Pericardium fibroblast (primary cell): ENCODE data around the gene ROR1. TPM values are rescaled to one million over a fixed set of nuclear protein-coding genes. Genes with fewer than 3 reads are reported as not detected.

Source experiments
- total RNA-seq: library from RNA; depleted of rRNA; stranded (reverse); fragments of >200 nt; gene quantifications from 2 replicates; pipeline ENCODE4 v1.2.3, GENCODE V29; 2015

The ROR1 gene
- total RNA-seq = 85.4 and 93.1 TPM in 2 replicates

DNA sequence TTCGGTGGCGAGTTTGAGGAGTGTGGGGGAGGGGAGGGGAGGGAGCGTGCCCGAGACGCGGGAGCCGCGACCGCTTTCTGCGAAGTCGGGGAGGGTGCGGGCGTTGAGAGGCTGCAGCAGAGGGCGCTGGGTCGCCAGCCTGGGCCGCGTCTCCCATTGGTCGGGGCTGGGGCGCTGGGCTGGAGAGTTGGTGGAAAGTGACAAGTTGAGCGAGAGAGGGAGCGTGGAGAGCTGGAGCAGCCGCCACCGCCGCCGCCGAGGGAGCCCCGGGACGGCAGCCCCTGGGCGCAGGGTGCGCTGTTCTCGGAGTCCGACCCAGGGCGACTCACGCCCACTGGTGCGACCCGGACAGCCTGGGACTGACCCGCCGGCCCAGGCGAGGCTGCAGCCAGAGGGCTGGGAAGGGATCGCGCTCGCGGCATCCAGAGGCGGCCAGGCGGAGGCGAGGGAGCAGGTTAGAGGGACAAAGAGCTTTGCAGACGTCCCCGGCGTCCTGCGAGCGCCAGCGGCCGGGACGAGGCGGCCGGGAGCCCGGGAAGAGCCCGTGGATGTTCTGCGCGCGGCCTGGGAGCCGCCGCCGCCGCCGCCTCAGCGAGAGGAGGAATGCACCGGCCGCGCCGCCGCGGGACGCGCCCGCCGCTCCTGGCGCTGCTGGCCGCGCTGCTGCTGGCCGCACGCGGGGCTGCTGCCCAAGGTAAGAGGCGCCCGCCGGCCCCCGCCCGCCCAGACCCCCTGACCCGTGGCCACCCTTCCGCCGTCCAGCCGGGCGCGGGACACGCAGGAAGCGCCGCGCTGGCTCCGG, at the start of gene ROR1:
Gene ROR1 (plus strand): TSS at position 203 of the 802 bp plus-strand sequence.

DNA sequence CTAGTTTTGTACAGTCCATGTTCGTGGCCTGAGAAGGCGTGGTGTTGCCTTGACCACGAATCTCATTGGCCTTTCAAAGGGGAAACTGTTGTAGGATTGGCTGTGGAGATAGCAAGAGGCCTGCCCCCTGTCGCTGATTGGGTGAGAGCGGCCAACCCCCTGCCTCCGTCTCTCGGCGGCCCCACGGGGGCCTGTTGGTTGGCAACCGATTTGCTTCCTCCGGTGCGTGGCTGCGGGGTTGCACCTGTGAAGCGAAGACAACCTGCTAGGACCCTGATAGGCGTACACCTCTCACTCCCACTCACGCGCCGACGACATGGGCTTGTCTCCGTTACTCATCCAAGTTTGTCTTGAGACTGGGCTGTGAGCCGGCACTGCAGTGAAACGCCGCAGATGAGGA, 429.6 kb downstream of the ROR1 start, which contains the start of gene UBE2U:
Gene UBE2U (plus strand): TSS at position 204 of the 400 bp plus-strand sequence. CDS start 428 bp downstream, outside the sequence.

Other genes starting within 250 kb of the ROR1 start
- gene PGM1, start 180.6 kb upstream of the ROR1 start, total RNA-seq = 137 and 318 TPM in 2 replicates